Right lung (tissue), 5 donors: ENCODE results near the gene LTB. TPM values are rescaled to one million over a fixed set of nuclear protein-coding genes. Genes with fewer than 3 reads are reported as not detected.
"Not testable (repeated sequence)": the region's sequence is repeated elsewhere in the genome, so short reads cannot be mapped to it uniquely, and the experiment has no call there.

ENCODE experiments used
- DNase-seq, 2 donors: peaks; one replicate each; pipeline ENCODE4 v3.0.0-alpha.2; 2013
- polyA plus RNA-seq, 5 donors: library from polyadenylated mRNA; unstranded; fragments of 120-200 nt; gene quantifications; one replicate each; pipeline versions ENCODE4 v1.2.1 to v1.2.3, GENCODE V29; 2013; ENCODE audit warnings: inconsistent platforms in 1 of 5, low replicate concordance in 1 of 5; ENCODE audit not compliant: insufficient read length in 5 of 5, insufficient read depth in 1 of 5

LTB gene
- polyA plus RNA-seq, 5 donors, result 2.4 to 4.7 (median 2.5) TPM

- not testable (repeated sequence) for DNase-seq
These were observed 30.9 kb downstream of the LTB start for GRCh38 chr6:31551371-31551770.

- DNase-seq, result no peak
These were observed 33.7 kb downstream of the LTB start for GRCh38 chr6:31548544-31548873.

DNA sequence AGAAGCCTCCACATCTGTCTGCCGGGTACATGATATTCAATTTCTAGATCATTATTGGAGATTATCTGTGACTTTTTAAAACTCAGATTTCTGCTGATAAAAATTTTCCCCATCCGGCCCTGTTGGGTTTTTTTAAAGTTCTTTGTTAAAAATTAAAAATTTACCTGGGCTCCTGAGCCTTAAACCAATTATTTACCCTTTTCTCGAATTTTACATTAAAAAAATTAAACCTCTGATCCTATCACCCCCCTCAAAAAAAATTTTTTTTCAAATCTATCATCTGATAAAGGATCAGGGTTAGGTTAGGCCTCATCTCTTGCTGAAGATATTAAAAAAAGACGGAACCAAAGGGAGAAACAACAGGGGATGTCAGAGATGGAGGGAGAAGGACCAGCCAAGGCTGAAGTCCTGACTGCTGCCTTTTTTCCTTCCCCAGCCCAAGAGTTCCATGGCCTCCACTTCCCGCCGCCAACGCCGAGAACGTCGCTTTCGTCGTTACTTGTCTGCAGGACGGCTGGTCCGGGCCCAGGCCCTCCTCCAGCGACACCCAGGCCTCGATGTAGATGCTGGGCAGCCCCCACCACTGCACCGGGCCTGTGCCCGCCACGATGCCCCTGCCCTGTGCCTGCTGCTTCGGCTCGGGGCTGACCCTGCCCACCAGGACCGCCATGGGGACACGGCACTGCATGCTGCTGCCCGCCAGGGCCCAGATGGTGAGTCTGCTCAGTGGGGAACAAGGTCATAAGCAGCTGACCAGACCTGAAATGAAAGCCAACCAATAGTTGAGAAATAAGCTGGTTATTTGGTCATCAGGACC lies 34.3 kb downstream of the LTB start:
- no peak for DNase-seq

- DNase-seq, result peak; percentile 95 to 97
These were observed 35.1 kb downstream of the LTB start, which contains the start of gene NFKBIL1 for GRCh38 chr6:31546958-31547726. NFKBIL1 (plus strand) TSS chr6:31547608; CDS start chr6:31547695, 87 bp downstream.

- peak; percentile 74 to 84 for DNase-seq
These were observed 35.8 kb downstream of the LTB start, which contains the start of gene ATP6V1G2 for GRCh38 chr6:31546339-31546957. ATP6V1G2 (minus strand) TSS chr6:31546608; CDS start chr6:31546559, 49 bp downstream.

GRCh38 chr6:31545291-31545690 lies 36.9 kb downstream of the LTB start:
- DNase-seq, result no peak

- DNase-seq, result no peak
These were observed 37.5 kb downstream of the LTB start for GRCh38 chr6:31544676-31545075.

DNA sequence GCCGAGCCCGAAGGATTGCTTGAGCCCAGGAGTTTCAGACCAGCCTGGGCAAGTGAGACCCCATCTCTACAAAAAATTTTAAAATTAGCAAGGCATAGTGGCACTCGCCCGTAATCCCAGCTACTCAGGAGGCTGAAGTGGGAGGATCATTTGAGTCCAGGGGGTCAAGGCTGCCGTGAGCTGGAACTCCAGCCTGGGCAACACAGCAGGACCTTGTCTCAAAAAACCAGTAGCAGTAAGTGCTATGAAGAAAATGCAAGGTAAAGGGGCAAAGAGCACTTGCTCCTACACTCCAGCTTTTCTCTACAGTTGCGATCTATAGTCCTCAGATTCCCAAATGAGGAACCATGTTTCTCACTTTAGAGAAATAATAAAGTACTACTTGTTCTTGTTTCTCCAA lies 38.6 kb downstream of the LTB start:
- no peak for DNase-seq

GRCh38 chr6:31541658-31542521 lies 40.3 kb downstream of the LTB start, which contains the start of gene DDX39B:
DDX39B (minus strand) TSS chr6:31542003; CDS start chr6:31540532, 1,471 bp downstream.
- peak; percentile 97 for DNase-seq

DNA sequence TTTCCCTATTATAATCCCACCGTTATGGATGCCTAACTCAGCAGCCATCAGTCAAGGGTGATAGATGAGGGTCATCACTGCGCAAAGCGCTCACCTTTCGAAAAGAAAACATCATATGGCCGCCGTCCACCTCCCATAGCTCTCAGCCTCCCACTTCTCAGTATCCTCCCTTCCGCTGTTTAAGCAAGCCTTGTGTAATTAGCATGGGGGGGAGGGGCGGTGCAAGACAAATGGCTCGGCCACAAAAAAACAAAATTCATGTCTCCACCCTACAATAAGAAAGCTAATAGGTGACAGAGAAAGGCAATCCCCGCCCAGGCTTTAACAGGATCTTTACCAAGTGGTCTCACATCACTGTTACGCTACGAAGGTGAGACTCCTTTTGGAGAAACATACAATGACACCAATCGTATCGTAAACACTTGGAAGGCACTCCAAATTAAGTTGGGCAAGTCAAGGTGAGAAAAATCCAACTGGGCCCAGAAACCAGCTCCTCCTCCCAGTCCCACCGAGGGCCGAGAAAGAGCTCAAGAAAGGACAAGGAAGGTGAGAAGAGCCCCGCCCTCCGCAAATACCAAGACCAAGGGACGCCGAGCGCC lies 41.1 kb downstream of the LTB start:
- peak; percentile 35 to 51 for DNase-seq

- DNase-seq, result no peak
These were observed 41.6 kb downstream of the LTB start for GRCh38 chr6:31540640-31541039.

DNA sequence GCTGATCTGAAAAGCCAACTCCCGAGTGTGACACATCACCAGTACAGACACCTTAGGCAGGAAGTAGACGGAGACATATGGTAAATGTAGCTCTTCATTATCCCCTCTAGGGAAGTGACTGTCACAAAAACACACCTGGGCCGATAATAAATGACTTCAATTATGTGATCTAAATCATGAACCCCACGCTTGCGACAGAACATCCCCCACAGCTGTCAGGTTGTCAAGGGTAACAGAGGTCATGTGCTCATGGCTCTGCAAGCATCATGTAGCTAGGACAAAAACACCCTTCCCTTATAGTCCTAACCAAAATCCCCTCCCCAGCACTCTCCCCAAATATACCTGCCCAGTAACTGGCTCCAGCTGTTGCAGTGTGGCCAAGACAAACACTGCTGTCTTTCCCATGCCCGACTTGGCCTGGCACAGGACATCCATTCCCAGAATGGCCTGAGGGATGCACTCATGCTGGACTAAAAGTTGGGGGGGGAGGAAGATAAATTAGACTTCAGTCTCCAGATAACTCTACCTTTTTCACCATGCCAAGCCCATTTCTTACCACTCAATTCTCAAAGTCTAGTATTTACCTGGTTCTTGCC lies 43.3 kb downstream of the LTB start:
- no peak for DNase-seq

DNA sequence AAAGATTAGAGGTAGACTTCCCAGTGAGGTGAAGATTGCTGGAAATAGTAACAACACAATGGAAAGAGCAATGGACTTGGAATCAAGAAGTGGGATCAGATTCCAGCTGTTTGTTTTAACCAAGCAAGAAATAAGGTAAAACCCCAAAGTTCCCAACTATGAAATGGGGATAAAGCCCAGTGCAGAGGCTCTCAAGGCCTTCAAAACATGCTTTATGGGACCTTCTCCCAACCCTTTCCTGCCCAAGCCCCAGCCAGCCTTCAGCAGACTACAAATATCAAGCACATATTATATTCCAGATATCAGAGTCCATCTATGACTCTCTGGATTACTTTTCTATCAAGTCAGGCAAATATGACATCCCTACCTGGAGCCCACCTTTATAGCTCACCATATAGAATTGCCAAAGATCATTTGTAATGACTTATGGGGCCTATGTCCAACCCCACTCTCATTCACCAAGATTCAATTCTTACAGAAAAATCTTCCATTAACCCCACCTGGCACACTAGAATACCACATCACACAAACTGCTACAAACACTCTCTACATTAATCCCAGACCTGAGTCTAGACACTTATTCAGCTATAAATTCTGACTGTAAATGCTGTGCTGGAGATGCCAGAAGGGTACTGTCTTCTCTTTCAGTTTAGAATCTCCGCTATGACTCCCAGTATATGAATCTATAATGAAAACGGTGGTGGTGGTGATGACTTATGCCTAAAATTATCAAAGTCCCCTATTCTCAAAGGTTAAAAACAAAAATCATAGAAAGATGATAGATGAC lies 46.5 kb downstream of the LTB start:
- no peak for DNase-seq

DNA sequence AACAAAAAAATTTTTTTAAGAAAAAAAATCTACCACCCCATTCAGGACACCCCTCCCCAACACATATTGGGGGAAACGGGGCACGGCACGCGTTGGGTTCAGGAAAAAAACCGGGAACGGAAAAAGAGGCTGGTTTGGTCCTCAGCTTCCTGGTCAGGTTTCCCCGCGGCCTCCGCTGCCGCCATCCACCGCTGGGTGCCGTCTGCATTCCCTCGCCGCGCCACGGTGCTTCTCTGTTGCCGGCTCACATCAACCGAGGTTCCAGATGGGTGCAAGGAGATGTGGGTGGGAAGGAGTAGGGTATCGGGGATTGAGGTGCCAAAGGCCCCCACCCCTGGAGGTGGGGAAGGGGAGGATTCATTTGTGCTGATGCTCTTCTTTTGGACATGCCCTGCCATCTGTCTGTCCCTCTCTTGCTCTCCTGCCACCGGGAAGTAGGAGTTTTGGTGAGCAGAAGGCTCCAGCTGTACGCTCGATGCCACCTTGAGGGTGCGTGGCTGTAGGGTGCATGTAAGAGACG lies 47.6 kb downstream of the LTB start:
- DNase-seq, result no peak

DNA sequence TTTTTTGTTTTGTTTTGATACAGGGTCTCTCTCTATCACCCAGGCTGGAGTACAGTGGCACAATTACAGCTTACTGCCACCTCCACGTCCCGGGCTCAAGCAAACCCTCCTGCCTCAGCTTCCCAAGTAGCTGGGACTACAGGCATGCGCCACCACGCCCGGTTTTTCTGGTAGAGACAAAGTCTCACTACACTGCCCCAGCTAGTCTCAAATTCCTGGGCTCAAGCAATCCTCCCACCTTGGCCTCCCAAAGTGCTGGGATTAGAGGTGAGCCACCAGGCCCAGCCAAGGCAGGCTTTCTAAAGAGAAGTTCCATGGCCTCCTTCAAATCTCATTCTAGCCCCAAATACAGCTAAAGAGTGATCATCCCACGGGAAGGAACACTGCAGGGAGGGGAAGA lies 48.2 kb downstream of the LTB start:
- DNase-seq, result no peak

DNA sequence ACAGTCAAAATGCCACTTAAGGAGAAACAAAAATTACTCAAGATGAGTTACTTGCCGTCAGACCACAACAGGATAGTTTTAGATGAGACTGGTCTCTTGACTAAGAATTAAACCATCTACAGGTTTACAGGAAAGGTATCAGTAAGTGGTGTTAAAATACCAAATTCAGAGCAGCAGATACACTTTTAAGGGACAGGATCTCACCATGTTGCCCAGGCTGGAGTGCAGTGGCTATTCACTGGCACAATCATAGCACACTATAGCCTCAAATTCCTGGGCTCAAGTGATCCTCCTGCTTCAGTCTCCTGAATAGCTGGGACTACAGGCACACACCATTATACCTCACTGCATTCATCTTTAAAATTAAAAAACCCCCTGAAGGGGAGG lies 48.8 kb downstream of the LTB start:
- DNase-seq, result no peak

- DNase-seq, result no peak
These were observed 49.4 kb downstream of the LTB start for GRCh38 chr6:31532644-31533454.
